Neural cell (in vitro differentiated cells): ENCODE data around the gene CRIM1. TPM values are rescaled to one million over a fixed set of nuclear protein-coding genes. Genes with fewer than 3 reads are reported as not detected.
A peak's percentile ranks its signal among the peaks of the same experiment; 100 is the strongest.

ENCODE experiments used
- H2AFZ ChIP-seq: fragments of 200-600, 300-800 bp; sonication (generic), shearing (Covaris generic); 2 replicates; pipeline ENCODE4 v1.6.0; 2014; ENCODE audit warnings: low read depth, mild to moderate bottlenecking, antibody characterized with exemption, low read length, moderate library complexity
- H3F3A ChIP-seq: fragments of 200-600 bp; shearing (Covaris generic); 2 replicates; pipeline ENCODE4 v1.6.1; 2016; ENCODE audit warnings: mild to moderate bottlenecking, moderate library complexity, mixed read lengths, antibody characterized with exemption, low read length; ENCODE audit not compliant: insufficient read depth, poor library complexity, severe bottlenecking
- H3K27ac ChIP-seq: fragments of 200-600, 300-800 bp; sonication (generic), shearing (Covaris generic); 2 replicates; pipeline ENCODE4 v1.5.1; 2014; ENCODE audit warnings: mild to moderate bottlenecking, low read length, moderate library complexity
- H3K27me3 ChIP-seq: fragments of 300-800, 200-600 bp; sonication (generic), shearing (Covaris generic); 2 replicates; pipeline ENCODE4 v1.6.0; 2014; ENCODE audit warnings: mild to moderate bottlenecking, low read depth, low read length, moderate library complexity; ENCODE audit not compliant: insufficient read depth
- H3K36me3 ChIP-seq: fragments of 300-800, 200-600 bp; sonication (generic), shearing (Covaris generic); 2 replicates; pipeline ENCODE4 v1.5.1; 2014; ENCODE audit warnings: mild to moderate bottlenecking, antibody characterized with exemption, low read length, moderate library complexity; ENCODE audit not compliant: insufficient read depth
- H3K4me2 ChIP-seq: fragments of 300-800, 200-600 bp; sonication (generic), shearing (Covaris generic); 2 replicates; pipeline ENCODE4 v1.6.0; 2014; ENCODE audit warnings: mild to moderate bottlenecking, low read length
- H3K4me3 ChIP-seq: fragments of 300-800, 200-600 bp; sonication (generic), shearing (Covaris generic); 2 replicates; pipeline ENCODE4 v1.5.1; 2014; ENCODE audit warnings: mild to moderate bottlenecking, low read length, moderate library complexity
- H3K79me2 ChIP-seq: fragments of 200-600 bp; shearing (Covaris generic); replicated peaks from 2 replicates; pipeline ENCODE4 v1.6.0; 2014; ENCODE audit warnings: mild to moderate bottlenecking, low read length, moderate library complexity; ENCODE audit not compliant: insufficient read depth
- H3K9ac ChIP-seq: fragments of 300-800, 200-600 bp; sonication (generic), shearing (Covaris generic); 2 replicates; pipeline ENCODE4 v1.6.1; 2016; ENCODE audit warnings: mild to moderate bottlenecking, low read length, mixed read lengths
- H3K9me2 ChIP-seq: fragments of 200-600 bp; shearing (Covaris generic); 2 replicates; pipeline ENCODE4 v1.6.1; 2016; ENCODE audit warnings: mild to moderate bottlenecking, low read length, mixed read lengths; ENCODE audit not compliant: insufficient read depth
- H3K9me3 ChIP-seq: fragments of 200-600, 300-800 bp; sonication (generic), shearing (Covaris generic); 2 replicates; pipeline ENCODE4 v1.6.1; 2016; ENCODE audit warnings: mild to moderate bottlenecking, mixed run types, low read length, moderate library complexity, mixed read lengths
- H4K20me1 ChIP-seq: fragments of 200-600 bp; shearing (Covaris generic); 2 replicates; pipeline ENCODE4 v1.6.1; 2016; ENCODE audit warnings: mild to moderate bottlenecking, mixed run types; ENCODE audit not compliant: insufficient read depth
- EP300 ChIP-seq: fragments of 450-650 bp; conservative IDR thresholded peaks from 2 replicates; pipeline ENCODE4 v1.6.1; 2014; ENCODE audit warnings: antibody characterized with exemption, mild to moderate bottlenecking, moderate library complexity; ENCODE audit not compliant: poor library complexity, severe bottlenecking
- POLR2AphosphoS5 ChIP-seq: IDR thresholded peaks from 2 replicates; pipeline ENCODE4 v1.6.1; 2012
- REST ChIP-seq: IDR thresholded peaks from 2 replicates; pipeline ENCODE4 v1.6.1; 2012; ENCODE audit warnings: borderline replicate concordance
- TAF1 ChIP-seq: IDR thresholded peaks from 2 replicates; pipeline ENCODE4 v1.6.1; 2012; ENCODE audit warnings: low read depth
- polyA plus RNA-seq: library from polyadenylated mRNA; depleted of rRNA; stranded (reverse); fragments of >200 nt; gene quantifications from 2 replicates; pipeline ENCODE4 v1.2.3, GENCODE V29; 2014

Gene CRIM1
- polyA plus RNA-seq, 1 donor from 2014 or later = 6.7 TPM

- peak overlapping the region; percentile 29 for H3K27ac ChIP-seq
- H3K4me3 ChIP-seq = peak overlapping the region; percentile 21
- no peaks in the 10 kb centered on the region for H3F3A ChIP-seq
- no peak overlapping the region for H3K9ac ChIP-seq
- no peaks in the 10 kb centered on the region for H3K36me3 ChIP-seq
- no peaks in the 10 kb centered on the region for H3K27me3 ChIP-seq
- peak overlapping the region; percentile 34 for H3K4me2 ChIP-seq
- no peaks in the 10 kb centered on the region for H4K20me1 ChIP-seq
- TF ChIP-seq REST (peak; percentile 40), EP300 (no peak)
- H3K79me2 ChIP-seq = no peaks in the 10 kb centered on the region
- no peaks in the 10 kb centered on the region for H3K9me2 ChIP-seq
- H3K9me3 ChIP-seq = no peaks in the 10 kb centered on the region
- H2AFZ ChIP-seq = no peak overlapping the region
Measured at GRCh38 chr2:36389091-36389564, 33.5 kb downstream of the CRIM1 start.

DNA sequence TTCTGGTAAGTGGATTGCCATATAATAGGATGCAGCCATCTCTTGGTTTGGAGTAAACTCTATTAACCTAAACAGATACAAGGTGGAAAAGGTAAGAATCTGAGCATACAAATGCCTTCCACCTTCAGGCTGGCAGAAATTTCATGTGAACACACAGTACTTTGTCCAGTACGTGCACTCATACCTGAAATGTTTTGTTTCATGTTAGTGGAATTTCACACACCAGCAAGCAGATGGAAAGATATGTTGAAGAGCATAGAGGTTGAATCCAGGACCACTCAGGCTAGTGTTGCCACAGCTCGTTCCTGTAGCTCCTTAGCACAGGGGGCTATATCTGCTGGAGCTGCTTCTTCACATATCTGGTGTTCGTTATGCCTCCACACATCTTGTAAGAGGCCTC is 34.0 kb downstream of the CRIM1 start:
- no peaks in the 10 kb centered on the region for H3K27me3 ChIP-seq
- no peak overlapping the region for H3K4me2 ChIP-seq
- H3K27ac ChIP-seq = no peak overlapping the region
- no peak overlapping the region for H3K9ac ChIP-seq
- no peaks in the 10 kb centered on the region for H3K79me2 ChIP-seq
- H3K4me3 ChIP-seq = peak overlapping the region; percentile 21
- no peaks in the 10 kb centered on the region for H3F3A ChIP-seq
- no peaks in the 10 kb centered on the region for H3K9me2 ChIP-seq
- no peaks in the 10 kb centered on the region for H3K9me3 ChIP-seq
- TF ChIP-seq POLR2AphosphoS5 = no peak
- no peaks in the 10 kb centered on the region for H4K20me1 ChIP-seq
- no peak overlapping the region for H2AFZ ChIP-seq
- H3K36me3 ChIP-seq = no peaks in the 10 kb centered on the region

DNA sequence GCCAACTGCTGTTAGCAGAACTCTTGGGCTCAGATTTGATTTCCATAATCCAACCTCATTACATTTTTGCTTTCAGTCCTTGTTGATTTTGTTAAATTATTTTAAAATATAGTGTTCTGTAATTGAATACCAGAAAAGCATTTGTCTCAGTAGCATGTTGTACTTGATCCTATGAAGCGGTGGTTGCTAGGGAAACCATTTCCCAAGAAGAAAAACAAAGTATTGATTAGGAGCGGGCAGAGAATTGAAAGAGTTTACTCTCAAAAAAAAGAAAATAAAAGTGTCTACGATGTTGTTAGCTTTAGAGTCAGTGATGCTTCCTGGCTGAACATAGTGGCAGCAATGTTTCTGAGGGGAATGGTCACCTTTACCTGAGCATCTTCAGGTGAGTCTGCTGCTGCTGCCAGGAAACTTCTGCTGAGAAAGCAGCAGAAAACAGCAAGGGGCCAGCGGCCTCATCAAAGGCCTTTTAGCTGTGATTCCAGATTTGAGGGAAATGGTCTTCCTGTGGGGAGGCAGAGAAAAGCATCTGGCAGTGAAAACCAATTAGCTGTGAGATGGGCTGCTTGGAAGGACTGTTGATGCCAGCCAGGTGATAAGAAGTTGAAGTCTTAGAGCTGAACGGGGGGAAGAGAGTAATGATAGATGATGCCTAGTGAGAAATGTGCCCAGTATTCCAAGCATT is 37.1 kb downstream of the CRIM1 start:
- no peak overlapping the region for H3K9ac ChIP-seq
- H3K4me2 ChIP-seq = no peak overlapping the region
- no peaks in the 10 kb centered on the region for H3K27me3 ChIP-seq
- H3K4me3 ChIP-seq = no peak overlapping the region
- no peaks in the 10 kb centered on the region for H3K9me2 ChIP-seq
- no peaks in the 10 kb centered on the region for H3K9me3 ChIP-seq
- H3K36me3 ChIP-seq = no peaks in the 10 kb centered on the region
- no peaks in the 10 kb centered on the region for H3K79me2 ChIP-seq
- H2AFZ ChIP-seq = no peak overlapping the region
- H4K20me1 ChIP-seq = no peaks in the 10 kb centered on the region
- no peaks in the 10 kb centered on the region for H3F3A ChIP-seq
- no peak overlapping the region for H3K27ac ChIP-seq
- TF ChIP-seq REST (peak; percentile 46), TAF1 (no peak), POLR2AphosphoS5 (peak; percentile 32)
